ENCODE results near the gene RETREG1. TPM values are rescaled to one million over a fixed set of nuclear protein-coding genes. Genes with fewer than 3 reads are reported as not detected.

Gene RETREG1
- total RNA-seq, 1 experiment from 2014 or later = 3.4 TPM

DNA sequence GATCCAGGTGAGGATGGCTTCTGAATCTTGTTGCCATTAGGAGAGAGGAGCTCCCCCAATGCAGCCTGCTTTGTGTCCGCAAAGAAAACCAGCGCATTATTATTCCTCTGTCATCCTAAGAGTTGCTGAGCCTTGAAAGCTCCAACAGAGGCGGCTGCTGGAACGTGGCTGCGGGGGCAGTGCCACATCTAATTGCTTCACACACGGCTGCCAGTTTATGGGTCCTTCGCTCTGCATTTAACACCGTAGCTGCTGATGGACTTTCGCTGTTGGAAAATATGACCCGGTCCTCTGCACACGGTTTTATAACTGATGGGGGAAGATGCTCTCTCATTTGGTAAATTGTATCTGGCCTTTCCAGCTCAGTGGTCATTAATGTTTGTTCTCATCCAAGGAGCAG is 189.2 kb downstream of the RETREG1 start:
- no peak overlapping the region for H3K9ac ChIP-seq (ENCODE audit: extremely low read depth, insufficient read length, low read length)
- no peak overlapping the region for H3K23ac ChIP-seq (ENCODE audit: insufficient read length, low read depth, low read length)
- H3K36me3 Mint-ChIP-seq (ENCODE audit: insufficient read depth in 1 of 3, low read depth in 3 of 3) = peaks cover 0 to 3% (median 2%) of the 10 kb centered on the region in 3 experiments; a peak in 2 of 7 replicates
- H3K27ac ChIP-seq (ENCODE audit: insufficient read length, low read depth, low read length) = no peak overlapping the region
- H2AK5ac ChIP-seq (ENCODE audit: insufficient read length, low read length) = no peak overlapping the region
- H3K9me3 ChIP-seq (ENCODE audit: control insufficient read depth, low read depth, low read length) = no peaks in the 10 kb centered on the region
- H4K5ac ChIP-seq (ENCODE audit: insufficient read length, low read depth, low read length) = no peak overlapping the region
- H3K79me1 ChIP-seq (ENCODE audit: insufficient read depth, low read depth, low read length, poor library complexity, severe bottlenecking) = no peaks in the 10 kb centered on the region
- H3K4me3 Mint-ChIP-seq = no peak overlapping the region
- no peaks in the 10 kb centered on the region for H3K79me2 ChIP-seq (ENCODE audit: insufficient read depth, low read length)
- H3K4ac ChIP-seq (ENCODE audit: low read depth, low read length) = no peak overlapping the region
- H3K27me3 ChIP-seq (ENCODE audit: insufficient read depth, low read length) = no peaks in the 10 kb centered on the region
- H3K4me2 ChIP-seq (ENCODE audit: insufficient read depth, insufficient read length, low read length) = no peak overlapping the region
- H2BK20ac ChIP-seq (ENCODE audit: low read depth, low read length, poor library complexity, severe bottlenecking) = no peak overlapping the region
- H3K4me1 Mint-ChIP-seq = peaks cover 55 to 68% of the 10 kb centered on the region in 2 experiments
- H3K14ac ChIP-seq (ENCODE audit: insufficient read depth, low read length) = no peak overlapping the region
- H3K56ac ChIP-seq (ENCODE audit: insufficient read length, low read depth, low read length) = no peak overlapping the region
- no peak overlapping the region for H4K91ac ChIP-seq (ENCODE audit: insufficient read length, low read depth, low read length)
- H4K20me1 ChIP-seq (ENCODE audit: control insufficient read depth, insufficient read depth, insufficient read length) = no peaks in the 10 kb centered on the region
- no peak overlapping the region for H3K18ac ChIP-seq (ENCODE audit: insufficient read length, low read depth, low read length)
- no peak overlapping the region for H2BK5ac ChIP-seq (ENCODE audit: insufficient read length, low read length)
- H2AFZ ChIP-seq (ENCODE audit: low read length) = no peak overlapping the region
- TF ChIP-seq, protein P1, sequence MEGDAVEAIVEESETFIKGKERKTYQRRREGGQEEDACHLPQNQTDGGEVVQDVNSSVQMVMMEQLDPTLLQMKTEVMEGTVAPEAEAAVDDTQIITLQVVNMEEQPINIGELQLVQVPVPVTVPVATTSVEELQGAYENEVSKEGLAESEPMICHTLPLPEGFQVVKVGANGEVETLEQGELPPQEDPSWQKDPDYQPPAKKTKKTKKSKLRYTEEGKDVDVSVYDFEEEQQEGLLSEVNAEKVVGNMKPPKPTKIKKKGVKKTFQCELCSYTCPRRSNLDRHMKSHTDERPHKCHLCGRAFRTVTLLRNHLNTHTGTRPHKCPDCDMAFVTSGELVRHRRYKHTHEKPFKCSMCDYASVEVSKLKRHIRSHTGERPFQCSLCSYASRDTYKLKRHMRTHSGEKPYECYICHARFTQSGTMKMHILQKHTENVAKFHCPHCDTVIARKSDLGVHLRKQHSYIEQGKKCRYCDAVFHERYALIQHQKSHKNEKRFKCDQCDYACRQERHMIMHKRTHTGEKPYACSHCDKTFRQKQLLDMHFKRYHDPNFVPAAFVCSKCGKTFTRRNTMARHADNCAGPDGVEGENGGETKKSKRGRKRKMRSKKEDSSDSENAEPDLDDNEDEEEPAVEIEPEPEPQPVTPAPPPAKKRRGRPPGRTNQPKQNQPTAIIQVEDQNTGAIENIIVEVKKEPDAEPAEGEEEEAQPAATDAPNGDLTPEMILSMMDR (conservative IDR thresholded peaks at IDR 0.05) = no peak
- no peaks in the 10 kb centered on the region for H3K9me3 Mint-ChIP-seq
- peaks cover 4% of the 10 kb centered on the region; the same call in 1 of the 2 replicates for H3K27me3 Mint-ChIP-seq (ENCODE audit: low read depth)
- H2BK12ac ChIP-seq (ENCODE audit: insufficient read length, low read depth, low read length) = no peak overlapping the region
- H3K4me1 ChIP-seq (ENCODE audit: insufficient read depth, low read length) = peaks cover 12% of the 10 kb centered on the region; the same call in 1 of the 2 replicates
- no peak overlapping the region for H3K27ac Mint-ChIP-seq
- H2BK15ac ChIP-seq (ENCODE audit: low read depth, low read length) = no peak overlapping the region
- no peak for DNase-seq
- H2BK120ac ChIP-seq (ENCODE audit: low read depth, low read length, poor library complexity, severe bottlenecking) = no peak overlapping the region
- H4K8ac ChIP-seq (replicated peaks; ENCODE audit: insufficient read length, low read depth, low read length) = no peak overlapping the region
- no peaks in the 10 kb centered on the region for H3K23me2 ChIP-seq (ENCODE audit: insufficient read length, low read depth, low read length, poor library complexity, severe bottlenecking)
- no peak overlapping the region for H3T11ph ChIP-seq (ENCODE audit: low read length)
- no CpG with 5 or more reads among the region's 11 CpGs for WGBS (ENCODE audit: extremely low coverage, insufficient read length, low lambda C conversion rate)

Other genes with a start within 250 kb of the RETREG1 start
- 42.2 and 45.0 TPM in 2 replicates for gene ZNF622, start 151.2 kb downstream of the RETREG1 start, total RNA-seq (2021)